GM18858 (cell line): ENCODE results near the gene PHGDH.
"Not testable (repeated sequence)": the region's sequence is repeated elsewhere in the genome, so short reads cannot be mapped to it uniquely, and the experiment has no call there.

Experiments used
- ATAC-seq: cut with Tn5 transposase; IDR thresholded peaks from one replicate; pipeline ENCODE4 v1.9.1; 2021; ENCODE audit not compliant: unreplicated experiment

The PHGDH gene

GRCh38 chr1:119762409-119762808, 50.7 kb downstream of the PHGDH start:
- no peak for ATAC-seq

- no peak for ATAC-seq
Observed at GRCh38 chr1:119762953-119763352, 51.2 kb downstream of the PHGDH start.

- no peak for ATAC-seq
Observed at GRCh38 chr1:119764220-119764619, 52.5 kb downstream of the PHGDH start.

GRCh38 chr1:119766374-119766794, 54.6 kb downstream of the PHGDH start:
- ATAC-seq = no peak

GRCh38 chr1:119767486-119767885, 55.8 kb downstream of the PHGDH start:
- no peak for ATAC-seq

GRCh38 chr1:119768778-119769177, 57.0 kb downstream of the PHGDH start, which contains the start of gene HMGCS2:
TSS of gene HMGCS2 (minus strand) at chr1:119768905. CDS start at chr1:119768844, 61 bp downstream.
- ATAC-seq = no peak

GRCh38 chr1:119771016-119771415, 59.3 kb downstream of the PHGDH start:
- ATAC-seq = no peak

GRCh38 chr1:119771770-119772169, 60.0 kb downstream of the PHGDH start:
- ATAC-seq = no peak

- no peak for ATAC-seq
Observed at GRCh38 chr1:119772298-119772697, 60.6 kb downstream of the PHGDH start.

GRCh38 chr1:119773711-119774241, 62.0 kb downstream of the PHGDH start:
- no peak for ATAC-seq

GRCh38 chr1:119774746-119775490, 63.2 kb downstream of the PHGDH start:
- no peak for ATAC-seq

- no peak for ATAC-seq
Observed at GRCh38 chr1:119778359-119778758, 66.6 kb downstream of the PHGDH start.

- ATAC-seq = no peak
Observed at GRCh38 chr1:119778886-119779560, 67.3 kb downstream of the PHGDH start.

- ATAC-seq = no peak
Observed at GRCh38 chr1:119779869-119780356, 68.2 kb downstream of the PHGDH start.

GRCh38 chr1:119781434-119782210, 69.9 kb downstream of the PHGDH start:
- ATAC-seq = no peak

GRCh38 chr1:119782631-119783325, 71.0 kb downstream of the PHGDH start:
- ATAC-seq = no peak

- no peak for ATAC-seq
Observed at GRCh38 chr1:119783354-119784185, 71.8 kb downstream of the PHGDH start.

- ATAC-seq = no peak
Observed at GRCh38 chr1:119784191-119784781, 72.6 kb downstream of the PHGDH start.

GRCh38 chr1:119786046-119786445, 74.3 kb downstream of the PHGDH start:
- not testable (repeated sequence) for ATAC-seq
